Ramos (cell line): ENCODE data around the gene BRSK1.

ENCODE experiments used
- in situ Hi-C: fragments of 300-500 bp; cut with MboI; formaldehyde crosslinking; loops from one replicate; pipeline ENCODE4 v1.14.3; 2022; ENCODE audit warnings: low sequenced_read_pairs; ENCODE audit not compliant: unreplicated experiment

The BRSK1 gene

GRCh38 chr19:55270172-55270942 is 13.4 kb upstream of the BRSK1 start:
- in situ Hi-C loops = no loop called here

- in situ Hi-C loops = no loop called here
Observed at GRCh38 chr19:55272142-55272541, 11.7 kb upstream of the BRSK1 start.

DNA sequence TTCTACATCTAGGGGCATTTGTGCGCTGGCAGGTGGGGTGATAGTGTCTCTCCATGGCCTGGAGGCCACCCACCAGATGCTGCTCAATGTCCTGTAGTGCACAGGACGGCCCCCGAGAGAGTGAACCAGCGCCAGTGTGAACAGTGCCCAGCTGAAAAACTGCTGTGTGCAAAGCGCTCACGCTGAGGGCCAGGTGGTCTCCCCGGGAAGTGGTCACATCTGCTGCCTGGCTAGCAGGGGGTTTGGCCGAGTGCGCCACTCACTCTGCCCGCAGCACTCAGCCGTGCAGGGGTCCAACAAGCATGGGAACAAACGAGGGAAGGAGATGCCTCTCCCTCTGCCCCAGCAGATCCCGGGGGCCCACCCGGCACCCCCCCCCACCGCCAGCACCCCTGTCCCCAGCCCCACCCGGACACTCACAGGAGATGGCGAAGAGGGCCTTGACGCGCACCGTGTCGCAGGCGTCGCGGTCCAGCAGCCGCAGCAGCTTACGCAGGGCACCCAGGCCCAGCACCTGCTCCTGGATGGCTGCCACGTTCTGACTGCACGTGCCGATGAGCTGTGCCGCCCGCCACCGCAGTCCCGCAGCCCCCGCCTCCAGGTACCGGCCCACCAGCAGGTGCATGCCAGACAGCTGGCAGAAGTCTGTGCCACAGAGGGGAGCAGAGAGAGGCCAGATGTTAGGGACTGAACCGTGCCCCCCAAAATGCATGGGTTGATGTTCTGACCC is 9.7 kb upstream of the BRSK1 start:
- in situ Hi-C loops = no loop called here

DNA sequence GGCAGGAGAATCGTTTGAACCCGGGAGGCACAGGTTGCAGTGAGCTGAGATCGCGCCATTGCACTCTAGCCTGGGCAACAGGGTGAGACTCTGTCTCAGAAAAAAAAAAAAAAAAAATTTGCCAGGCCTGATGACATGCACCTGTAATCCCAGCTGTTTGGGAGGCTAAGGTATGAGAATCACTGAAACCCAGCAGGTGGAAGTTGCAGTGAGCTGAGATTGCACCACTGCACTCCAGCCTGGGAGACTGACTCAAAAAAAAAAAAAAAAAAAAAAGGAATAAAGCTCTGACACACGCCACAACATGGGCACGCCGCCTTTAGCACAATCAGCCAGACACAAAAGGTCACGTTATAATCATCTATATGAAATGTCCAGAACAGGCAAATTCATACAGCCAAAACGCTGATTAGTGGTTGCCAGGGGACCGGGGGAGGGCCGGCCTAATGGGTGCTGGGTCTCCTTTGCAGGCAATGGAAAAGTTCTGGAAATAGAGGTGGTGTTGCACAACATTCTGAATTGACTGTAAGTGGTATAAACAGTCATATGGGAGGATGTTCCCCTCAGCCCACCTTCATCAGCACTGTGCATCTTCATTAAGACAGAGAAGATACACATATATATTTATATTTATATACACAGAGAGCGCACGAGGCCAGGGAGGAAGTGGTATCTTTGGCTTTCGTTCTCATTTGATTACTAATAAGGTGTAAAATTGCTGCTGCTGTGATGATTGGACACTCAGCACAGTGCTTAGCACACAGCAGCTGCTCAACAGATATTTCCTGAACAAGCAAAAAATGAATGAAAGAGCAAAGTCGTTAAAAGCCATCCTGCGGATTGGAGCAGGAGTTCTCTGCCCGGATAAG is 7.7 kb upstream of the BRSK1 start:
- in situ Hi-C loops = loop anchor here (25.0 kb wide), 1 partner anchor 361 kb away; the partner anchor contains the start of genes CCDC106, ZNF580 and ZNF581

GRCh38 chr19:55276720-55277430 is 6.9 kb upstream of the BRSK1 start:
- in situ Hi-C loops = loop anchor here (25.0 kb wide), 1 partner anchor 360 kb away; the partner anchor contains the start of genes CCDC106, ZNF580 and ZNF581

GRCh38 chr19:55277494-55277893 is 6.3 kb upstream of the BRSK1 start:
- in situ Hi-C loops = loop anchor here (25.0 kb wide), 1 partner anchor 360 kb away; the partner anchor contains the start of genes CCDC106, ZNF580 and ZNF581

GRCh38 chr19:55278391-55279135 is 5.2 kb upstream of the BRSK1 start:
- in situ Hi-C loops = loop anchor here (25.0 kb wide), 1 partner anchor 359 kb away; the partner anchor contains the start of genes CCDC106, ZNF580 and ZNF581

DNA sequence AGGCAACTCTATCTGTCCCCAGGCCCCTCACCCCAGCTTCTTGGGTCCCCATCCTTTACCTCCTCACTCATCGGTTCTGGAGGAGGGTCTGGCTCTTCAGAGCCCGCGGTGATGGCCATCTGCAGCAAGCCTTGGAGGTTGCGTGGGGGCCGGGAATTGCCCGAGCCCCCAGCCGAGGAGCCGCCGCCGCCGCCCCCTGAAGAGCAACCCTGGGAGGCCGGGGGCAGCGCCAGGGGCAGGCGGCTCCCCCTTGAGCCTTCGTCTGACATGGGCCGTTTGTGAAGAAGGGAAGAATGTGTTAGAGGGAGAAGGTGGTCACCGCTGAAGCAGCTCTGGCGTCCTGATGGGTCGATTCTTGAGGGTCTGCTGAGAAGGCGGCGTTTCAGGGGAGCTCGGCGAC is 4.5 kb upstream of the BRSK1 start:
- in situ Hi-C loops = loop anchor here (25.0 kb wide), 1 partner anchor 358 kb away; the partner anchor contains the start of genes CCDC106, ZNF580 and ZNF581

GRCh38 chr19:55279770-55280643 is 3.8 kb upstream of the BRSK1 start, which contains the start of gene HSPBP1:
Gene HSPBP1 (minus strand): TSS chr19:55280110. CDS start chr19:55279608, 502 bp downstream.
- in situ Hi-C loops = loop anchor here (25.0 kb wide), 1 partner anchor 357 kb away; the partner anchor contains the start of genes CCDC106, ZNF580 and ZNF581

- in situ Hi-C loops = loop anchor here (25.0 kb wide), 1 partner anchor 353 kb away; the partner anchor contains the start of genes CCDC106, ZNF580 and ZNF581
Observed at GRCh38 chr19:55284405-55285058, 735 bp downstream of the BRSK1 start.

DNA sequence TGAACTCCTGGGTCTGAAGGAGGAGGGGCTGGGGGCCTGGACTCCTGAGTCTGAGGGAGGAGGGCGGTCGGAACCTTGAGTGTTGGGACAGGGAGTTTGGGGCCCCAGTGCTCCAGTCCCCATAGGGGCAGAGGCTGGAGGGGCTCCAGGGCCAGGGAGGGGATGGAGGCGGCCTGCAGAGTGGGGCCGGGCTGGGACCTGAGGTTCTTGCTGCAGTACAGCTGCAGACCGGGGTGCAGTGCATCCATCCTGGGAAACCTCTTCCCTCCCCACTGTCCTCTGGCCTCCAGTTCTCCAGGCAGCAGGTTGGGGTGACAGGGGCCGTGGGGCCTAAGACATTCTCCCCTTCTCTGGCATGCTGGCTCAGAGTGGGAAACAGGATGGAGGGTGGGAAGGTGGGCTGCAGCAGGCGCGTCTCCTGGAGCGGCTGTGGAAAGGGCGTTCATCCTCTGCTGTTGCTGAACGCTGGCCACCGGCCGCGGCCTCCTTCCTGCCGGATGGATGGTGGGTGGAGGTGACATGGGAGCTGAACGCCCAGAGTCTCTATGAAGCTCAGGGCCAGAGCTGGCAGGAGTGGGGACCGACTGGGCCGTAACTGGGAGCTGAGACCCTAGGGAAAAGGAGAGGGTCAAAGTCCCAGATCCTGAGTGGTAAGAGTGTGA is 1.6 kb downstream of the BRSK1 start:
- in situ Hi-C loops = loop anchor here (25.0 kb wide), 1 partner anchor 352 kb away; the partner anchor contains the start of genes CCDC106, ZNF580 and ZNF581

DNA sequence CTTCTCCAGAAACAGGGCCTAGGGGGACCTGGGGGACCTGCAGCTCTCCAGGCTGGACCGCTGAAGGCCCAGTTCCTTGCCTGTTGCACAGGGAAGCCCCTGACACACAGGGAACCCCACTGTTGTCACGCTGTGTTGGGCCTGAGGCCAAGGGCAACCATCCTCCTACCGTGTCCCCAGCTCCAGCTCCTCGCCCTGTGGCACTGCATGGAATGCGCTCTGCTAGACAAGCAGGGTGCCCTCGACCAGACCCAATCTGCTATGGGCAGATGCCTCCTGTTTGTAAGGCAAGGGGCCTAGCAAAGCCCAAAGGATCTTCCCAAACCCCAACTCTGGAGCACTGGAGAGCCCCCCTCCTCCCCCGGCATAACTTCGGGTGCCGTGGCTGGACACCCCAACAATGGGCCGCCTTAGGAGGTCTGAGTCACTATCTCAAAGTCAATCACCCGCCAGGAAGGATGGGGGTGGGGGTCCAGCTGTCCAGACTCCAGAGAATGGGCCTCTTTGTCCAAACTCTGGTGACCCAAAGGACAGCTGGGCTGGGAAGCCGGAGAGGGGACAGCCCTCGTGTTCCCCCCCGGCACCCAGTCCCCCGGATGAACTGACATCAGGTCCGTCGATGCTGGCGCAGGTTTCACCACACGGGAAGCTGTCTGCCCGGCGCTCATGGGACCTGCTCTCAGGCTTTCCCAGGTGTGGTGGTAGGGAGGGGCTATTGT is 3.7 kb downstream of the BRSK1 start:
- in situ Hi-C loops = loop anchor here (25.0 kb wide), 1 partner anchor 350 kb away; the partner anchor contains the start of genes CCDC106, ZNF580 and ZNF581

GRCh38 chr19:55289117-55289796 is 5.5 kb downstream of the BRSK1 start:
- in situ Hi-C loops = loop anchor here (25.0 kb wide), 1 partner anchor 348 kb away; the partner anchor contains the start of genes CCDC106, ZNF580 and ZNF581

DNA sequence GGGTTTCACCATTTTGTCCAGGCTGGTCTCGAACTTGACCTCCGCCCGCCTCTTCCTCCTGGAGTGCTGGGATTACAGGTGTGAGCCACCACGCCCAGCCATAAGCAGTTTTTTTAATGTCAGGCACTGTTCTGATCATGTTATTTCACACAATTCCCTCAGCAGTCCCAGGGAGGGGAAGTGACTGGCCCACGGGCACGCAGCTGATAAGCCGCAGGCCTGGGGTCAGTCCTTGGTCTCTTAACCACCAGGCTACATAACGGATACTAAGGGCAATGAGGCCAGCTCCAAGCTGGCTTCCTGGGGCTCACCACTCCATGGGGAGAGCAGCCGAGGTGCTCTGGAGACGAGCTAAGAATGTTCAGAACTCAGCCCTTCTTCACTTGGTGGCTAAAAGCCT is 13.5 kb downstream of the BRSK1 start:
- in situ Hi-C loops = loop anchor here (5.0 to 25.0 kb wide), 3 partner anchors 75 to 340 kb away; partner anchors contain the start of genes CCDC106, ZNF580 and ZNF581

DNA sequence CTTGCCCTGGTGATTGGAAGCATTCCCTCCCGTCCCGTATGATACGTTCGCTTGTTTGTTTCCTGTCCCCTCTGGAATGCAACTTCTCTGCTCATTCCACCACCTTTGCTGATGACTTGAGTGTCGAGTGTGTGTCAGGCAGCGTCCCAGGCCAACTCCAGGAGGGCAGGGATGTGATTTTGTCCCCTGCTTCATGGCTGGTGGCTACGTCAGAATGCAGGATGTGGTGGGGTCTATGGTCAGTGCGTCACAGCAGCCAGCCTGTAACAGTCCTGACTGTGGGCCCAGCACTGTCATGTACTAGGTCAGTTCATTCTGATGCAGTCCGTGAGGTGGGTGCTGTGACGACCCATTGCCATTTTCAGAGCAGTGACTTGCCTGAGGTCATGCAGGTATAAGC is 16.2 kb downstream of the BRSK1 start:
- in situ Hi-C loops = loop anchor here (5.0 to 25.0 kb wide), 4 partner anchors 78 to 337 kb away; partner anchors contain the start of genes CCDC106, RPL28, TMEM238 and ZNF580
